ENCODE results near the gene DCP2.
A peak's percentile ranks its signal among the peaks of the same experiment; 100 is the strongest.
"Not testable (repeated sequence)": the region's sequence is repeated elsewhere in the genome, so short reads cannot be mapped to it uniquely, and the experiment has no call there.

Gene DCP2

DNA sequence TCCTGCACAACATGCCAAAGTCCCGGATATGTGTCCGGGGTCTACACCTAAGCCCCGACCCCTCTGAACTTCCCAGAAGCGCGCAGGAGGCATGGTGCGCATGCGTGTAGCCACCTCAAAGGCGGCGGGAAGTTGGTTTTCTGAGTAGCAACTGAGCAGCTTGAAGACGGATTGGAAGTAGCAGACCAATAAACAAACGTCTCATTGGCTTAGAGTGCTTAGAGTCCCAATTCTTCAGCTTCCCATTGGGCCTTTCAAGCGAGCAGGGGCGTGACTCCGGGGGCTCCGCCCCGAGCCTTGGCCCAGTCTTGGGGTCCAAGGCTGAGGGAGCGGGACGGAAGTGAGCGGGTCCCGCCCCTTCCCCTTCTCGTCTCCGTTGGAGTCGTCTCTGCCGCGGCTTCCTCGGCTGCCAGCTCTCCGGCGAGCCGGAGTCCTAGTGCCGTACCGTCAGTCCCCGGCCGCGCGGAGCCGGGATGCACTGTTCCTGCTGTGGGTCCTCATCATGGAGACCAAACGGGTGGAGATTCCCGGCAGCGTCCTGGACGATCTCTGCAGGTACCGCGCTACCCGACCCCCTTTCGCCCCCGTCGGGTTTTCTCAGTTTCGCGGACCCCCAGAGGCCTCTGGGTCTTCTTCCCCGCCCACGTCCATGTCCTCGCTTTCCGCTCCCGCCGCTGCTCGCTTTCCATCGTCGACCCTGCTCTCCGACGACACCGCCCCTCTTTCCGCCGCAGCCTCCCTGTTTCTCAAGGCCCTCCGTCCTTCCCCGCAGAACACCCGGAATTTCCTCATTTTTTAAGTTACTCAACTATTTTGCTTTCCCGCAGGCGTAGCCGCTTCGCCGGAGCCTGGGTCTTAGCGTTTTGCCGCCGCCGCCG lies at the start of gene DCP2:
Gene DCP2 (plus strand): TSS at position 367 of the 878 bp plus-strand sequence. CDS start 136 bp downstream, at position 503.
- peak; percentile 86 to 89 for DNase-seq (ENCODE audit: low read depth in 2 of 2)

DNA sequence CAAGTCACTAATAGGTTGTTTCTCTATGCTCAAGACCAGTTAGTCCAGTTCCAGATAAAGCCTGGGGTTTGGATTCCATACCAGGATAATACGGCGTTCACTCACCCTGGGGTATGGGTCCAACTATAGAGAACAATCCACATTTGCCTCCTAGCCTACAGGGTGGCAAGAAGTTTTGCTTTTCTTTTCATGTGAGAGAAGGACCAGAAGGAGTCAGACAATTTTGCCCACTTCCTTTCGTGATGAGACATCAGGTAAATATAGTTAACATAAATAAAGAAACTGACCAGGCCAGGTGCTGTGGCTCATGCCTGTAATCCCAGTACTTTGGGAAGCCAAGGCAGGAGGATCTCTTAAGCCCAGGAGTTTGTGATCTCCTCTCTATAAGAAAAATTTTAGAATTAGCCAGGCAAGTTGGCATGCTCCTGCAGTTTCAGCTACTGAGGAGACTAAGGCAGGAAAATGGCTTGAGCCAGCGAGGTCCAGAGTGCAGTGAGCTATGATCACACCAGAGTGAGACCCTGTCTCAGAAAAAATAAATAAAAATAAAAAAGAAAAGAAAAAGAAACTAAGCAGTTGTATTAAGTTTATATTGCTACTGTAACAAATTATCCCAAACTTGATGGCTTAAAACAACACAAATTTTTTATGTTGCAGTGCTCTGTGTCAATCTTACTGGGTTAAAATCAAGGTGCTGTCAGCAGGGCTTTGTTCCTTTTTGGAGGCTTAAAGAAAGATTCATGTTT lies 47.1 kb upstream of the DCP2 start:
- DNase-seq (ENCODE audit: low read depth in 2 of 2): no peak

DNA sequence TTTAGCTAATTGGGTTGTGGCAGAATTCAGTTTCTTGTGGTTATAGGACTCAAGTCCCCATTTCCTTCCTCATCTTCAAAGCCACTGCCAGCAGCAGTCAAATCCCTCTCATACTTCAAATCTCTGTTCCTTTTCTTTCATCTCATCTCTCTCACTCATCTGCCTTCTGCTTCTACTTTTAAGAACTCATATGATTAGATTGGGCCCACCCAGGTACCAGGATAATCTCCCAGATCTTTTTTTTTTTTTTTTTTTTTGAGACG lies 46.6 kb upstream of the DCP2 start:
- no peak for DNase-seq (ENCODE audit: low read depth in 2 of 2)

DNA sequence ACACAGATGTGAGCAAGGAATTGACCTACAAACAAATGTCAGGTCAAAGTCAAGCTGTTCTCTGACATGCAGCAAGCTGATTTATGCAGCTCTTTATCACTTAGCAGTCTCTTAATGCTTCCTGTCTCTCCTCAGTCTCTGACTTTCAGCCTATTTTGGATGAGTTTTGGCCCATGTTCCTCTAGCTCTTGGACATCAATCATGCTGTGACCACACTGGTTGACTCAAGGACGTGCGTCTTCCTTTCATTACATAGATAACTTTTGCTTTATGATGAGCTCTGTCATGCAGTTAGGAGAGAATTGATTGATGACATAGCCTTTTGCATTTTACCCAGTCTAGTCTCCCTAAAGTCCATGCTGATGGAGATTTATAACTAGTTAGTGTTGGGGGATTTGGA lies 45.1 kb upstream of the DCP2 start:
- DNase-seq (ENCODE audit: low read depth in 2 of 2): no peak

DNA sequence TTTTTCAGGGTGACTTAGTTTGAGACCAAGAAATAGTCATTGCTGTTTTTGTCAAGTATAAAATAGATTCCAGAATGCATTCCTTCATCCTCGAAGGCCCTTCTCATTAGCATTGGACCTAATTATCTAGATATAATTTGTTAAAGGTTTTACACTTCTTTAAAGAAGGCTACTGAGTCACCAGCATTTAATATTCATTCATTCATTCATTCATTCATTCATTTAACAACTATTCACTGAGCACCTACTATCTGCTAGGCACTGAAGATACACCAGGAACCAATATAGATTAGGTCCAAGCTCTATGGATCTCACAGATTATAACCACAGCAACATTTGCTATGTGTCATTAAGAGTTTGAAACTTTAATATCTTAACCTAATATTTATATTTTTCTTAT lies 43.5 kb upstream of the DCP2 start:
- no peak for DNase-seq (ENCODE audit: low read depth in 2 of 2)

DNA sequence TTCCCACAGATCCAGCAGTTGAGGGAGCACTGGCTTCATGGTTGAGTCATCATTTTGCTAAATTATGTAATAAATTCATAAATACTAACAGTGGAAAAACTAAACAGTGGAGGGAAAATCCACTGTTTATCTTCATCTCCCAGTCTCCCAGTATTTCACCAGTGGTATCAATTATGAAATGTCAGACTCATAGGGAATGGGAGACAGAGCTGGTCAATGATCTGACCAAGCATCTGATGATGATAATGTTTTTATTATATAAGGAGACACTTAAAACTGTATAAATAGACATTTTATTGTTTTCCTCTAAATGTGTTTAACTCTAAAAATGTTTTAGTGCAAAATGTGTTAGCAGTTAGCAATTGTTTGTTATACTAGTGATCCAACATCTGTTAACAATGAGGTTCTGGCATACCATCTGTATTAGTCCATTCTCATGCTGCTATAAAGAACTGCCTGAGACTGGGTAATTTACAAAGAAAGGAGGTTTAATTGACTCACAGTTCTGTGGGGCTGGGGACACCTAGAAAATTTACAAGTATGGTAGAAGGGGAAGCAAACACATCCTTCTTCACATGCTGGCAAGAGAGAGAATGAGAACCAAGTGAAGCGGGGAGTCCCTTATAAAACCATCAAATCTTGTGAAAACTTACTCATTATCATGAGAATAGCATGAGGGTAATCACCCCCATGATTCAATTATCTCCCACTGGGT lies 42.8 kb upstream of the DCP2 start:
- DNase-seq (ENCODE audit: low read depth in 2 of 2): no peak

DNA sequence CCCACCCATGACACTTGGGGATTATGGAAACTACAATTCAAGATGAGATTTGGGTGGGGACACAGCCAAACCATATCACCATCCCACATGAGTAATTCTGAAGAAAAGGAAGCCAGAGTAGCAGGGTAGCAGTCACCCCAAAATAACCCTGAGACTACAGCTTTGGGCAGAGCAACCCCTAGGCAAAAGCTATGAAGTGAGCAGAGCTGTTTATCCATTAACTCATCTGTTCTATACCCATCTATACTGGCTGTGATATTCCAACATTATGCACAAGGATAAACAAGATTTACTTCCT lies 42.3 kb upstream of the DCP2 start:
- no peak for DNase-seq (ENCODE audit: low read depth in 2 of 2)

DNA sequence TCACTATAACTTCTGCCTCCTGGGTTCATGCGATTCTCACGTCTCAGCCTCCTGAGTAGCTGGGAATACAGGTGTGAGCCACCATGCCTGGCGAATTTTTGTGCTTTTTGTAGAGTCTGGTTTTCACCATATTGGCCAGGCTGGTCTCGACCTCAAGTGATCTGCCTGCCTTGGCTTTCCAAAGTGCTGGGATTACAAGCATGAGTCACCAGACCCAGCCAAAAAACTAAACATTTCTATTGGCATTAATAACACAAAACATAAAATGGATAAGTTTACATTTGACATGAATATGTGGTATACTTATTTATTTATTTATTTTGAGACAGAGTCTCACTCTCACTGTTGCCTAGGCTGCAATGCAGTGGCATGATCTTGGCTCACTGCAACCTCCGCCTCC lies 40.9 kb upstream of the DCP2 start:
- no peak for DNase-seq (ENCODE audit: low read depth in 2 of 2)

DNA sequence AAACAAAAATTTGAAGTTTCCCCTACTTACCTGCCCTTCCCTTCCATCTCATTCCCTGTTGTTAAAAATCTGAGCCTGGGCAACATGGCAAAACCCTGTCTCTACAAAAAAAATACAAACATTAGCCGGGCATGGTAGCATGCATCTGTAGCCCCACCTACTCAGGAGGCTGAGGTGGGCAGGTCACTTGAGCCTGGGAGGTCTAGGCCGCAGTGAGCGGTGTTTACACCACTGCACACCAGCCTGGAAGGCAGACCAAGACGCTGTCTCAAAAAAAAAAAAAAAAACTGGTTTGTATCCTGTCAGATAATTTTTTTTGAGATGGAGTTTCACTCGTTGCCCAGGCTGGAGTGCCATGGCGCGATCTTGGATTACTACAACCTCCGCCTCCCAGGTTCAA lies 38.3 kb upstream of the DCP2 start:
- no peak for DNase-seq (ENCODE audit: low read depth in 2 of 2)

DNA sequence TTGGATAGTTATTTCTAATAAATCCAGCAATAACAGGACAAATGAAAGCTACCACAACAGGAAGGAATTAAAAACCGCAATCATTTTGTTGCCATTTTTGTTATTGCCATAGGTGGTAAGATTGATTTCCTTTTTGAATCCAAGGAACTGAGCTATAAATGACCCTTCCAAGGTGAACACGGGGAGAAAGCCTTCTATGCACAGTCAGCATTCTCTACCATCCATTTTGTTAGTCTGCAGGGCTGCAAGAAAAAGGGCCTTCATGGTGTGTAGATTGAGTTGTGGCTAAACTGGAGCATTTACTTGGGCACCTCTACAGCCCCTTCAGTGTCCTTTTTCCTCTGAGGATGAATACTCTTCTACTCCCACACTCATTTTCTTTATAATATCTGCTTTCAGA lies 35.9 kb upstream of the DCP2 start:
- DNase-seq (ENCODE audit: low read depth in 2 of 2): no peak

DNA sequence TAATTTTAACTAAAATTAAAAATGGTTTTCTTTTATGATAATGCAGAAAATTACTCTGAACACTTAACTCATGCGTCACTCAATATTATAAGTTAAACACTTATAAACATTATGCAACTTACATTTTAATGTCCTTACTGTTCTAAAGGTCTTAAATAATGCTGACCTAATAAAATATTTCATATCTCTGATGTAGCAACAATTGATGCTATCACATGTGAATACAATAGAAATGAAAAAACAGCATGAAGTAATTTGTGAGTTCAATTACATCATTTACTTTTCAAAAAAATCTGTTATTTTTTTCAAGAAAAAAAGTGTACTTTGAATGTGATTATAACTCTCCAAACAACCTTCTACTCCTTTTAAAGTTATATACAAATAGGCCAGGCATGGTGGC lies 28.1 kb upstream of the DCP2 start:
- DNase-seq (ENCODE audit: low read depth in 2 of 2): no peak

DNA sequence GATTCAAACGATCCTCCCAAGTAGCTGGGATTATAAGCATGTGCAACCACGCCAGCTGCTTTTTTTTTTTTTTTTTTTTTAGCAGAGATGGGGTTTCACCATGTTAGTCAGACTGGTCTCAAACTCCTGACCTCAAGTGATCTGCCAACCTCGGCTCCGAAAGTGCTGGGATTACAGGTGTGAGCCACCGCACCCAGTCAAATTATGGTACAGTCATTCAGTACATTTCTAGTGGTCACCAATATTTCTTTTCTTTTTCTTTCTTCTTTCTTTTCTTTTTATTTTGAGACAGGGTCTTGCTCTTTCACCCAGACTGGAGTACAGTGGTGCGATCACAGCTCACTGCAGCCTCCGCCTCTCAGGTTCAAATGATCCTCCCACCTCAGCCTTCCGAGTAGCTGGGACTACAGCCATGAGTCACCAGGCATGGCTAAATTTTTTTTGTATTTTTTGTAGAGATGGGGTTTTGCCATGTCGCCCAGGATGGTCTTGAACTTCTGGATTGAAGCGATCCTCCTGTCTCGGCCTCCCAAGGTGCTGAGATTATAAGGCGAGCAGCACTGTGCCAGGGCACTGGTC lies 25.4 kb upstream of the DCP2 start:
- DNase-seq (ENCODE audit: low read depth in 2 of 2): no peak

DNA sequence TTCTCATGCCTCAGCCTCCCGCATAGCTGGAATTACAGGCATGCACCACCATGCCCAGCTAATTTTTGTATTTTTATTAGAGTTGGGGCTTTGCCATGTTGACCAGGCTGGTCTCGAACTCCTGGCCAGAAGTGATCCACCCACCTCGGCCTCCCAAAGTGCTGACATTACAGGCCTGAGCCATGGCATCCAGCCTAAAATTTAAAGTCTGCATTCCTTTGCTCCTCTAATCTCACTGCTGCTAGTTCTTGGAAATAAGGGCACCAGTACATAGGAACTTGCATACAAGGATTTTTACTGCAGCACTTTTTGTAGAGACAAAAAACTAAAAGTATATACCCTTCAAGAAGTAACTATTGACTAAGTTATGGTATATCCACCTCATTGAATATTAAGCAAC lies 20.0 kb upstream of the DCP2 start:
- no peak for DNase-seq (ENCODE audit: low read depth in 2 of 2)

DNA sequence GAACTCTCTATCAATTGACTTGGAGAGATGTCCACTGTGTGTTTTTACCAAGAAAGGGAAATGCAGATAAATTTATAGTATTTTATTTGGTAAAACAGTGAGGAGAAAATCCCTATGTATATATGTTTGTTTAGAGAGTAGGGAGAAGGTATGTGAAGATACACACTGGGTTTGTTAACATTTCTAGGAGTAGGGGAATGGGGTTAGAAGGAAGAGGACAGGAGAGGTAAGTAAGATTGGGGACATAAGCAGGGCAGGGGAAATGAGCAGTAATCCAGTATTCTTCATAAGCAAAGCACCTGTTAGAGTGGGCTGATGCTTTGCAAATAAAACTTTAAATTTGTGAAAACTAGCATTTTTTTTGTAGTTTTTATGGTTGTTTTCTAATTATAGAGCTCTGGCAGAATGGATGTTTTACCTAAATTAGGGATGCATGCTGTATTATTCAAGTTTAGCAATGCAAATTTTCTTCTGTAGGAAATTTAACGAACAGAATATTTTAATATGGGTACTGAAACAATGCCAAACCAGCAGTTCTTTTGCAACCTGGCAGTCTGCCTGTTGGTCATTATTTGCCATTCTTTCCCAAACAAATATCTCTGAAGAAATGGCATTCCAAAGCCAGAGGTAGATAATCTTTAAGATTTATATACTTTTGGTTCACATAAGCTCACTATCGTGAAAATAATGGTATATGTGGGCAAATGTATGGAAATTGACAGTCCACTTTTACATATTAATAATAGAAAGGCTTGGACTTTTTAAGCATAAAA lies 19.4 kb upstream of the DCP2 start:
- DNase-seq (ENCODE audit: low read depth in 2 of 2): no peak

DNA sequence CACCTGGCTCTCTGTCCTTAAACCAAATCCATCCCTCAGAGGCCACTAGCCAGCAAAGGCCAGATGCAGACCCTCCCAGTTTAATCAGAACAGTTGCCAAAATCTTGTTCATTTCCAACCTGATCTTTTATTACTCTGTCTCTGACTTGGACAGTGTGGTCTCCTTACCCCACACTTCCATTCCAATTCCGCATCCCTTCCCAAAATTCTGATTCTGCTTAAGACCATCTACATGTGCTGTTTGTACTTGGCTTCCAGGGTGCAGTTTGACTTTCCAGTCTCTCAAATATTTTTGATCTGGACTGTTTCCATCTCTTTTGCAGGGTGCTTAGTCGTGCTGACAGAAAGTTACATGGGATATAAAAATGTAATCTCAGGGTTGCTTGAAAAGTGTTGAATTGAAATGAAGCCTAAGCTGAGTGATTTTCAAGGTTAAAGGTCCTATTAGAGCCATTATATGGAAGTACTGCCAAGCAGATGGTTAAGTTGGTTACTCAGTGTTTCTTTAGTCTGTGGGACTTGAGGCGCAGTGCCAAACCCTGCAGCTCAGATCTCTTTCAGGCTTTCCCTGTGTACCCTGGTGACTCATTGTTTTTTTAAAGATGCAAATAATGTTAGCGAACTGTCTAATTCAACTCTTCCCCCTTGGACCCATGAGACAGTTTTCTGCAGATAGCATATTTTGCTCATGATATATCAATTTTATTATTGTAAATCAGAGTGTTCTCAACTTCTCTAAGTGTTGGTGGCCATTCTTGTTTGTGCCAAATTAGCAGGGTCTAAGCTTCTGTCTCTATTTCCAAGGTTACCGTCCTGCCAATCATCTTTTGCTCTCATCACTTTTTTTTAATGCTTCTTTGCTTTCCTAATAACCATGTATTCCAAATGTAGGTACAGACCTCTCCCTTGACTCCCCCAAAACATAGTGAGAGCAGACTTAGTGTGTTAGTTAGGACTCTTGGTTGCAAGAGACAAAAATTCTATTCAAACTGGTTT lies 18.2 kb upstream of the DCP2 start:
- no peak for DNase-seq (ENCODE audit: low read depth in 2 of 2)

DNA sequence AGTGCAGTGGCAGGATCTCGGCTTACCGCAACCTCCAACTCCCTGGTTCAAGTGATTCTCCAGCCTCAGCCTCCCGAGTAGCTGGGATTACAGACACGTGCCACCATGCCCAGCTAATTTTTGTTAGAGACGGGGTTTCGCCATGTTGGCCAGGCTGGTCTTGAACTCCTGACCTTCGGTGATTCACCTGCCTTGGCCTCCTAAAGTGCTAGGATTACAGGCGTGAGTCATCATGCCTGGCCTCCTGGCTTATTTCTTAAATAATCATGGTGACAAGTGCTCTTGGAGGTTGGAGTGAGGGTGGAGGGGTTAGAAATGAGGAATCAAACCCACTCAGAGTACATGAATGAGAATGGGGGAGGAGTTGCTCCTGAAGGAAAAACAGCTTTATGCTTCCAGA lies 16.7 kb upstream of the DCP2 start:
- DNase-seq (ENCODE audit: low read depth in 2 of 2): not testable (repeated sequence)

DNA sequence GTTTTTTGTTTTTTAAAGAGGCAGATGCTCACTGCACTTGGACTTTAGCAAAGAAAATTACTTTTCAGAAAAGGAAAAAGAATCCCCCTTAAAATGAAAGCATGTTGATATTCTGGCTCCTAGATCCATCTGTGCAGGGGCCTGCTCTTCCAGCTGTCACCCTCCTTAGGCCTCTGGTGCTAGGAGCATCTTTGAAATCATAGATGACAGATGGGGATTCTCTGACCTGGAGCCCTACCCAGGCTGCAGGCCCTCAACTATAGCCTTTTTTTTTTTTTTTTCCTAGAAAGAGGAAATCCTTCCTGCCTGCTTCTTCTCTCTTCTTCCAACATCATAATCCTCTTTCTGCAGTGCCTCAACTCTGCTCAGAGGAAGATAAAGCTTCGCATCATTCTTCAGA lies 16.3 kb upstream of the DCP2 start:
- no peak for DNase-seq (ENCODE audit: low read depth in 2 of 2)

DNA sequence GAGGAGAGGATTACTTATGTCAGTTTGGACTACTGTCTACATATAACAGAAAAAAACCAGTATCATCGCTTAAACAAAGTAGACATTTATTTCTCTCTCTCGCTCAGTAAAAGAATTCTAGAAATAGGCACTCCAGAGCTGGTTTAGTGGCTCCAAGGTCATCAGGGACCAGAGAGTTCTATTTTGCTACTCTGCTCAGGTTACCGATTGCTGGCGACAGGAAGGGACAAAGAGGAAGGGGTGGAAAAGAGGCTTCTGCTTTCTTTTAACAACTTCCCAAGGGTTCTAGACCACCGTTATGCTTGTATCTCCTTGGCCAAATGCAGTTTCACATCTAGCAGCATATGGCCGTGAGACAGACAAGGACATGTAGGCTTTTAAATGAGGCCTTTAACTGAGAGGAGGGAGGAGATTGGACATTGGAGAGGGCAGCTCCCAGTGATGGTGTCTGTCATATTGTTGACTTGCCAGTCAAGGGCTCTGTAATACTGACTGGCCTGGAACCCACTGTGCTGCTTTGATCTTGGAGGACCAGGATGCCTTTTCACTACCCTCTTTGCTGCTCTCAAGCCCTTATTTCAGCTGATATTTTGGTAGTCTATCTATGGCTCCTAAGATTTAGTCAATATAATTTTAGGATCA lies 15.6 kb upstream of the DCP2 start:
- no peak for DNase-seq (ENCODE audit: low read depth in 2 of 2)

DNA sequence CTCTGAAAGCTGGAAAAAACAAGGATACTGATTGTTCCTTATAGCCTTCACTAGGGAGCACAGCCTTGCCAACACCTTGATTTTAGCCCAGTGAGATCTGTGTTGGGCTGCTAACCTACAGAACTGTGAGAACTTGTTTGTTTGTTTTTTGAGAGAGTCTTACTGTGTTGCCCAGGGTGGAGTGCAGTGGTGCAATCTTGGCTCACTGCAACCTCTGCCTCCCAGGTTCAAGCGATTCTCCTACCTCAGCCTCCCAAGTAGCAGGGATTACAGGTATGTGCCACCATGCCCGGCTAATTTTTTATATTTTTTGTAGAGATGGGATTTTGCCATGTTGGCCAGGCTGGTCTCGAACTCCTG lies 13.2 kb upstream of the DCP2 start:
- DNase-seq (ENCODE audit: low read depth in 2 of 2): not testable (repeated sequence)

DNA sequence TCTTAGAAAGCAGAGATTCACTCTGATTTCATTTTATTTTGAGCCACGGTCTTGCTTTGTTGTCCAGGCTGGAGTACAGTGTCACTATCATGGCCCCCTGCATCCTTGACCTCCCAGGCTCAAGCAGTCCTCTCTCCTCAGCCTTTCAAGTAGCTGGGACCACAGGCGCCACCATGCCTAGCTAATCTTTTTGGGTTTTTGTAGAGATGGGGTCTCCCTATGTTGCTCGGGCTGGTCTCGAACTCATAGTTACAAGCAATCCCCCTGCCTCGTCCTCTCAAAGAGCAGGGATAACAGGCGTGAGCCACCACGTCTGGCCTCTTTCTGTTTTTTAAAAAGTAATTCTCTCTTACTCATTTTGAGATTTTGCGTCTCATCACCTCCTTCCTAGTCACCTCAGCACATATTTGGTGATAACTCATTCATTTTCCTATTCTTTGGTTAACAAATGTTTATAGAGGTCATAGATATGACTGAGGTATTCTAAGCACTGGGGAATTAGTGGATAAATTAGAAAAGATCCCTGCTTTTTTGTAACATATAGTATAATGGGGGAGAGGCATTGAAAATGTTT lies 10.8 kb upstream of the DCP2 start:
- no peak for DNase-seq (ENCODE audit: low read depth in 2 of 2)

Data from stimulated activated CD8-positive, alpha-beta memory T cell treated with anti-CD3 and anti-CD28 coated beads, Interleukin-2, amount 100 ng/mL, for 1 hour (primary cell).